ENCODE measurements around the gene THRA.
"Not testable (repeated sequence)": the region's sequence is repeated elsewhere in the genome, so short reads cannot be mapped to it uniquely, and the experiment has no call there.

The THRA gene

GRCh38 chr17:40113110-40113906 is 50.5 kb downstream of the THRA start:
- DNase-seq (ENCODE audit: low spot score), result peak; percentile 96

GRCh38 chr17:40113907-40114245 is 51.1 kb downstream of the THRA start:
- no peak for DNase-seq (ENCODE audit: low spot score)

- no peak for DNase-seq (ENCODE audit: low spot score)
Measured at GRCh38 chr17:40115101-40115436, 52.3 kb downstream of the THRA start.

- peak; percentile 84 for DNase-seq (ENCODE audit: low spot score)
Measured at GRCh38 chr17:40121181-40122135, 58.7 kb downstream of the THRA start, which contains the start of gene MSL1. MSL1 (plus strand) TSS chr17:40121971; CDS start chr17:40122613, 642 bp downstream.

- DNase-seq (ENCODE audit: low spot score), result no peak
Measured at GRCh38 chr17:40122136-40122998, 59.6 kb downstream of the THRA start.

GRCh38 chr17:40122999-40123810 is 60.4 kb downstream of the THRA start:
- DNase-seq (ENCODE audit: low spot score), result peak; percentile 45

GRCh38 chr17:40123811-40124114 is 61.0 kb downstream of the THRA start:
- no peak for DNase-seq (ENCODE audit: low spot score)

GRCh38 chr17:40124279-40125141 is 61.7 kb downstream of the THRA start:
- DNase-seq (ENCODE audit: low spot score), result no peak

- DNase-seq (ENCODE audit: low spot score), result no peak
Measured at GRCh38 chr17:40129498-40129897, 66.7 kb downstream of the THRA start.

- DNase-seq (ENCODE audit: low spot score), result no peak
Measured at GRCh38 chr17:40130352-40131042, 67.7 kb downstream of the THRA start.

- no peak for DNase-seq (ENCODE audit: low spot score)
Measured at GRCh38 chr17:40134184-40134583, 71.4 kb downstream of the THRA start.

- no peak for DNase-seq (ENCODE audit: low spot score)
Measured at GRCh38 chr17:40135817-40136216, 73.1 kb downstream of the THRA start.

GRCh38 chr17:40139566-40140058 is 76.8 kb downstream of the THRA start:
- no peak for DNase-seq (ENCODE audit: low spot score)

- not testable (repeated sequence) for DNase-seq (ENCODE audit: low spot score)
Measured at GRCh38 chr17:40143166-40143565, 80.4 kb downstream of the THRA start.
